Loucy (cell line): ENCODE measurements around the gene RBMS3.

ENCODE experiments used
- H2AFZ ChIP-seq: fragments of 200-600 bp; sonication (generic); 2 replicates; pipeline ENCODE4 v1.6.0; 2016; ENCODE audit warnings: antibody characterized with exemption, mild to moderate bottlenecking, low read length, moderate library complexity
- H3F3A ChIP-seq: fragments of 200-600 bp; 2 replicates; pipeline ENCODE4 v1.6.0; 2016; ENCODE audit warnings: antibody characterized with exemption, low read depth, mild to moderate bottlenecking
- H3K27me3 ChIP-seq: fragments of 200-600 bp; sonication (generic); 2 replicates; pipeline ENCODE4 v1.6.1; 2014; ENCODE audit warnings: low read length, mild to moderate bottlenecking; ENCODE audit not compliant: insufficient read depth, poor library complexity, severe bottlenecking
- H3K36me3 ChIP-seq: fragments of 200-600 bp; sonication (generic); 2 replicates; pipeline ENCODE4 v1.6.1; 2016; ENCODE audit warnings: low read length; ENCODE audit not compliant: insufficient read depth
- H3K4me1 ChIP-seq: fragments of 200-600 bp; sonication (generic); 2 replicates; pipeline ENCODE4 v1.5.1; 2014; ENCODE audit warnings: low read length, mild to moderate bottlenecking; ENCODE audit not compliant: insufficient read depth, poor library complexity, severe bottlenecking
- H3K4me2 ChIP-seq: fragments of 200-600 bp; sonication (generic); 2 replicates; pipeline ENCODE4 v1.6.0; 2014; ENCODE audit warnings: antibody characterized with exemption, low read length, low read depth, mild to moderate bottlenecking; ENCODE audit not compliant: poor library complexity, severe bottlenecking
- H3K4me3 ChIP-seq: fragments of 200-600 bp; sonication (generic); 2 replicates; pipeline ENCODE4 v1.5.1; 2014; ENCODE audit warnings: low read length, mild to moderate bottlenecking, mixed read lengths; ENCODE audit not compliant: poor library complexity, severe bottlenecking
- H3K79me2 ChIP-seq: fragments of 200-600 bp; sonication (generic); 2 replicates; pipeline ENCODE4 v1.6.1; 2014; ENCODE audit warnings: low read length; ENCODE audit not compliant: insufficient read depth
- H3K9ac ChIP-seq: fragments of 200-600 bp; sonication (generic); 2 replicates; pipeline ENCODE4 v1.6.0; 2014; ENCODE audit warnings: mild to moderate bottlenecking, low read depth, low read length, moderate library complexity; ENCODE audit not compliant: poor library complexity, severe bottlenecking
- H3K9me2 ChIP-seq: fragments of 200-600 bp; sonication (generic); replicated peaks from 2 replicates; pipeline ENCODE4 v1.6.1; 2016; ENCODE audit warnings: low read depth, low read length, mixed read lengths
- H3K9me3 ChIP-seq: fragments of 200-600 bp; sonication (generic); 2 replicates; pipeline ENCODE4 v1.6.1; 2014; ENCODE audit warnings: mild to moderate bottlenecking, antibody characterized with exemption, low read length, low read depth; ENCODE audit not compliant: insufficient read depth
- H4K20me1 ChIP-seq: fragments of 200-600 bp; sonication (generic); 2 replicates; pipeline ENCODE4 v1.6.0; 2014; ENCODE audit warnings: antibody characterized with exemption, low read length, mild to moderate bottlenecking; ENCODE audit not compliant: insufficient read depth, poor library complexity, severe bottlenecking
- CTCF ChIP-seq: fragments of 200-600 bp; sonication (generic); conservative IDR thresholded peaks from 2 replicates; pipeline ENCODE4 v1.5.1; 2014; ENCODE audit warnings: mild to moderate bottlenecking, antibody characterized with exemption, low read length
- EZH2phosphoT487 ChIP-seq: fragments of 200-600 bp; IDR thresholded peaks from 2 replicates; pipeline ENCODE4 v1.6.1; 2018; ENCODE audit warnings: antibody characterized with exemption, mild to moderate bottlenecking, moderate library complexity, borderline replicate concordance

The RBMS3 gene

GRCh38 chr3:29370021-29370420 is 89.2 kb downstream of the RBMS3 start:
- Histone ChIP-seq H2AFZ (no peak overlapping the region), H3K9me2 (0 out of 2 replicates have a peak, but pooled peaks cover 3% of the 10 kb centered on the region), H3K4me2 (no peak overlapping the region)

GRCh38 chr3:29370476-29371420 is 89.9 kb downstream of the RBMS3 start:
- Histone ChIP-seq H3K4me3 (no peak overlapping the region), H3K27me3 (no peaks in the 10 kb centered on the region), H3K4me2 (no peak overlapping the region), H3K9ac (no peak overlapping the region), H3K9me3 (no peaks in the 10 kb centered on the region), H3K4me1 (no peaks in the 10 kb centered on the region), H4K20me1 (no peaks in the 10 kb centered on the region), H3F3A (no peaks in the 10 kb centered on the region), H3K79me2 (no peaks in the 10 kb centered on the region), H2AFZ (no peak overlapping the region), H3K9me2 (0 out of 2 replicates have a peak, but pooled peaks cover 2% of the 10 kb centered on the region), H3K36me3 (no peaks in the 10 kb centered on the region)
- TF ChIP-seq EZH2phosphoT487 (no peak), CTCF (no peak)

More at GRCh38 chr3:29370021-29370420, 89.2 kb downstream of the RBMS3 start:
- no peak for TF ChIP-seq CTCF
- no peak for TF ChIP-seq EZH2phosphoT487
- no peaks in the 10 kb centered on the region for H3K4me1 ChIP-seq
- H3K36me3 ChIP-seq = no peaks in the 10 kb centered on the region
- H3K79me2 ChIP-seq = no peaks in the 10 kb centered on the region
- H3K9me3 ChIP-seq = no peaks in the 10 kb centered on the region
- no peaks in the 10 kb centered on the region for H3K27me3 ChIP-seq
- no peaks in the 10 kb centered on the region for H4K20me1 ChIP-seq
- H3K9ac ChIP-seq = no peak overlapping the region
- no peak overlapping the region for H3K4me3 ChIP-seq
- no peaks in the 10 kb centered on the region for H3F3A ChIP-seq

GRCh38 chr3:29373131-29373680 is 92.3 kb downstream of the RBMS3 start:
- no peak overlapping the region for H3K4me3 ChIP-seq
- H3K9me2 ChIP-seq = no peaks in the 10 kb centered on the region
- H3K4me1 ChIP-seq = no peaks in the 10 kb centered on the region
- H3K36me3 ChIP-seq = no peaks in the 10 kb centered on the region
- no peaks in the 10 kb centered on the region for H3K9me3 ChIP-seq
- TF ChIP-seq CTCF = no peak
- no peak for TF ChIP-seq EZH2phosphoT487
- no peak overlapping the region for H2AFZ ChIP-seq
- H3K27me3 ChIP-seq = no peaks in the 10 kb centered on the region
- H3K9ac ChIP-seq = no peak overlapping the region
- no peaks in the 10 kb centered on the region for H3K79me2 ChIP-seq
- H3F3A ChIP-seq = no peaks in the 10 kb centered on the region
- no peaks in the 10 kb centered on the region for H4K20me1 ChIP-seq
- no peak overlapping the region for H3K4me2 ChIP-seq
